Liver (tissue), 3 donors: ENCODE results near the gene EGFLAM.

Experiments
- EGR1 ChIP-seq, 2 donors: IDR thresholded peaks; 2 replicates each; pipeline ENCODE4 v1.6.1; 2016 to 2018; ENCODE audit warnings: antibody characterized with exemption in 2 of 2, low read depth in 2 of 2
- FOXA1 ChIP-seq: IDR thresholded peaks from 2 replicates; pipeline ENCODE4 v1.6.1; 2016; ENCODE audit warnings: antibody characterized with exemption
- GABPA ChIP-seq, 2 donors: IDR thresholded peaks in 1 of 2; conservative IDR thresholded peaks in 1 of 2; 2 replicates each; pipeline ENCODE4 v1.6.1; 2016; ENCODE audit warnings: antibody characterized with exemption in 2 of 2, mild to moderate bottlenecking in 1 of 2, moderate library complexity in 1 of 2
- HNF4A ChIP-seq, 2 donors: conservative IDR thresholded peaks; 2 replicates each; pipeline ENCODE4 v1.6.1; 2016; ENCODE audit warnings: antibody characterized with exemption in 2 of 2, mild to moderate bottlenecking in 2 of 2
- MAX ChIP-seq: IDR thresholded peaks from 2 replicates; pipeline ENCODE4 v1.6.1; 2016; ENCODE audit warnings: antibody characterized with exemption
- RAD21 ChIP-seq, 2 donors: IDR thresholded peaks; 2 replicates each; pipeline ENCODE4 v1.6.1; 2016; ENCODE audit warnings: antibody characterized with exemption in 2 of 2, mild to moderate bottlenecking in 2 of 2
- YY1 ChIP-seq: IDR thresholded peaks from 2 replicates; pipeline ENCODE4 v1.6.1; 2016; ENCODE audit warnings: antibody characterized with exemption, mild to moderate bottlenecking
- TF ChIP-seq, protein P1 (sequence below): fragments of 150-350 bp; IDR thresholded peaks from 2 replicates; pipeline ENCODE4 v1.5.1; 2017; ENCODE audit warnings: improper control_type of control experiment, low read depth, low read length; ENCODE audit not compliant: missing input control
- TF ChIP-seq, protein P2 (sequence below): IDR thresholded peaks from 2 replicates; pipeline ENCODE4 v1.6.1; 2016; ENCODE audit warnings: antibody characterized with exemption, mild to moderate bottlenecking
- donor health status: healthy.
- donor health status: healthy.

- TF ChIP-seq HNF4A (conservative IDR thresholded peaks at IDR 0.05) = no peak
- no peak for TF ChIP-seq GABPA (IDR thresholded peaks at IDR 0.05 in 1 of 2, conservative IDR thresholded peaks at IDR 0.05 in 1 of 2)
- TF ChIP-seq, protein P1, sequence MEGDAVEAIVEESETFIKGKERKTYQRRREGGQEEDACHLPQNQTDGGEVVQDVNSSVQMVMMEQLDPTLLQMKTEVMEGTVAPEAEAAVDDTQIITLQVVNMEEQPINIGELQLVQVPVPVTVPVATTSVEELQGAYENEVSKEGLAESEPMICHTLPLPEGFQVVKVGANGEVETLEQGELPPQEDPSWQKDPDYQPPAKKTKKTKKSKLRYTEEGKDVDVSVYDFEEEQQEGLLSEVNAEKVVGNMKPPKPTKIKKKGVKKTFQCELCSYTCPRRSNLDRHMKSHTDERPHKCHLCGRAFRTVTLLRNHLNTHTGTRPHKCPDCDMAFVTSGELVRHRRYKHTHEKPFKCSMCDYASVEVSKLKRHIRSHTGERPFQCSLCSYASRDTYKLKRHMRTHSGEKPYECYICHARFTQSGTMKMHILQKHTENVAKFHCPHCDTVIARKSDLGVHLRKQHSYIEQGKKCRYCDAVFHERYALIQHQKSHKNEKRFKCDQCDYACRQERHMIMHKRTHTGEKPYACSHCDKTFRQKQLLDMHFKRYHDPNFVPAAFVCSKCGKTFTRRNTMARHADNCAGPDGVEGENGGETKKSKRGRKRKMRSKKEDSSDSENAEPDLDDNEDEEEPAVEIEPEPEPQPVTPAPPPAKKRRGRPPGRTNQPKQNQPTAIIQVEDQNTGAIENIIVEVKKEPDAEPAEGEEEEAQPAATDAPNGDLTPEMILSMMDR = no peak
- TF ChIP-seq RAD21 (IDR thresholded peaks at IDR 0.05) = no peak
- no peak for TF ChIP-seq MAX
- TF ChIP-seq, protein P2, sequence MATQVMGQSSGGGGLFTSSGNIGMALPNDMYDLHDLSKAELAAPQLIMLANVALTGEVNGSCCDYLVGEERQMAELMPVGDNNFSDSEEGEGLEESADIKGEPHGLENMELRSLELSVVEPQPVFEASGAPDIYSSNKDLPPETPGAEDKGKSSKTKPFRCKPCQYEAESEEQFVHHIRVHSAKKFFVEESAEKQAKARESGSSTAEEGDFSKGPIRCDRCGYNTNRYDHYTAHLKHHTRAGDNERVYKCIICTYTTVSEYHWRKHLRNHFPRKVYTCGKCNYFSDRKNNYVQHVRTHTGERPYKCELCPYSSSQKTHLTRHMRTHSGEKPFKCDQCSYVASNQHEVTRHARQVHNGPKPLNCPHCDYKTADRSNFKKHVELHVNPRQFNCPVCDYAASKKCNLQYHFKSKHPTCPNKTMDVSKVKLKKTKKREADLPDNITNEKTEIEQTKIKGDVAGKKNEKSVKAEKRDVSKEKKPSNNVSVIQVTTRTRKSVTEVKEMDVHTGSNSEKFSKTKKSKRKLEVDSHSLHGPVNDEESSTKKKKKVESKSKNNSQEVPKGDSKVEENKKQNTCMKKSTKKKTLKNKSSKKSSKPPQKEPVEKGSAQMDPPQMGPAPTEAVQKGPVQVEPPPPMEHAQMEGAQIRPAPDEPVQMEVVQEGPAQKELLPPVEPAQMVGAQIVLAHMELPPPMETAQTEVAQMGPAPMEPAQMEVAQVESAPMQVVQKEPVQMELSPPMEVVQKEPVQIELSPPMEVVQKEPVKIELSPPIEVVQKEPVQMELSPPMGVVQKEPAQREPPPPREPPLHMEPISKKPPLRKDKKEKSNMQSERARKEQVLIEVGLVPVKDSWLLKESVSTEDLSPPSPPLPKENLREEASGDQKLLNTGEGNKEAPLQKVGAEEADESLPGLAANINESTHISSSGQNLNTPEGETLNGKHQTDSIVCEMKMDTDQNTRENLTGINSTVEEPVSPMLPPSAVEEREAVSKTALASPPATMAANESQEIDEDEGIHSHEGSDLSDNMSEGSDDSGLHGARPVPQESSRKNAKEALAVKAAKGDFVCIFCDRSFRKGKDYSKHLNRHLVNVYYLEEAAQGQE = no peak
- no peak for TF ChIP-seq YY1
- no peak for TF ChIP-seq FOXA1
- TF ChIP-seq EGR1 (IDR thresholded peaks at IDR 0.05; ENCODE audit: low read depth in 2 of 2) = no peak
Measured at GRCh38 chr5:38342261-38342660, 83.9 kb downstream of the EGFLAM start.
